Osteoblast (primary cell): ENCODE results near the gene INSIG1. TPM values are rescaled to one million over a fixed set of nuclear protein-coding genes. Genes with fewer than 3 reads are reported as not detected.

ENCODE experiments used
- DNase-seq: peaks from one replicate; pipeline ENCODE4 v3.0.0; 2011; ENCODE audit warnings: low spot score, mixed read lengths; ENCODE audit not compliant: insufficient read length; ENCODE audit errors: missing footprints
- H2AFZ ChIP-seq: 2 replicates; pipeline ENCODE4 v1.6.0; 2011; ENCODE audit warnings: mild to moderate bottlenecking, low read length
- H3K27ac ChIP-seq: 2 replicates; pipeline ENCODE4 v1.5.1; 2011; ENCODE audit warnings: mild to moderate bottlenecking, low read depth, low read length, moderate library complexity
- H3K27me3 ChIP-seq: 2 replicates; pipeline ENCODE4 v1.6.0; 2012; ENCODE audit warnings: mild to moderate bottlenecking, control low read depth, inconsistent platforms, low read length, moderate library complexity; ENCODE audit not compliant: insufficient read depth
- H3K36me3 ChIP-seq: 2 replicates; pipeline ENCODE4 v1.5.1; 2011; ENCODE audit warnings: mild to moderate bottlenecking, low read length, control low read depth, moderate library complexity; ENCODE audit not compliant: insufficient read depth
- H3K4me1 ChIP-seq: 2 replicates; pipeline ENCODE4 v1.5.1; 2011; ENCODE audit warnings: mild to moderate bottlenecking, low read length, control low read depth, moderate library complexity; ENCODE audit not compliant: insufficient read depth
- H3K4me2 ChIP-seq: 2 replicates; pipeline ENCODE4 v1.6.0; 2011; ENCODE audit warnings: mild to moderate bottlenecking, low read length; ENCODE audit not compliant: insufficient read depth
- H3K4me3 ChIP-seq: fragments of 200-600 bp; sonication (generic); 3 replicates; pipeline ENCODE4 v1.5.1; 2012; ENCODE audit warnings: mild to moderate bottlenecking, low read length, inconsistent platforms; ENCODE audit not compliant: insufficient read depth
- H3K79me2 ChIP-seq: 2 replicates; pipeline ENCODE4 v1.6.0; 2012; ENCODE audit warnings: mild to moderate bottlenecking, low read length, control low read depth, inconsistent platforms; ENCODE audit not compliant: insufficient read depth
- H3K9me3 ChIP-seq: 2 replicates; pipeline ENCODE4 v1.5.1; 2011; ENCODE audit warnings: low read depth, low read length, control low read depth
- H4K20me1 ChIP-seq: 2 replicates; pipeline ENCODE4 v1.6.0; 2012; ENCODE audit warnings: mild to moderate bottlenecking, low read length, control low read depth; ENCODE audit not compliant: insufficient read depth
- CTCF ChIP-seq: IDR thresholded peaks from 2 replicates; pipeline ENCODE4 v1.5.1; 2011; ENCODE audit warnings: mild to moderate bottlenecking, low read depth, low read length, moderate library complexity; ENCODE audit errors: extremely low read depth
- total RNA-seq: library from RNA; depleted of rRNA; stranded (reverse); fragments of >200 nt; gene quantifications from 2 replicates; pipeline ENCODE4 v1.2.3, GENCODE V29; 2012

INSIG1 gene
- total RNA-seq, 1 donor, result 835 TPM

DNA sequence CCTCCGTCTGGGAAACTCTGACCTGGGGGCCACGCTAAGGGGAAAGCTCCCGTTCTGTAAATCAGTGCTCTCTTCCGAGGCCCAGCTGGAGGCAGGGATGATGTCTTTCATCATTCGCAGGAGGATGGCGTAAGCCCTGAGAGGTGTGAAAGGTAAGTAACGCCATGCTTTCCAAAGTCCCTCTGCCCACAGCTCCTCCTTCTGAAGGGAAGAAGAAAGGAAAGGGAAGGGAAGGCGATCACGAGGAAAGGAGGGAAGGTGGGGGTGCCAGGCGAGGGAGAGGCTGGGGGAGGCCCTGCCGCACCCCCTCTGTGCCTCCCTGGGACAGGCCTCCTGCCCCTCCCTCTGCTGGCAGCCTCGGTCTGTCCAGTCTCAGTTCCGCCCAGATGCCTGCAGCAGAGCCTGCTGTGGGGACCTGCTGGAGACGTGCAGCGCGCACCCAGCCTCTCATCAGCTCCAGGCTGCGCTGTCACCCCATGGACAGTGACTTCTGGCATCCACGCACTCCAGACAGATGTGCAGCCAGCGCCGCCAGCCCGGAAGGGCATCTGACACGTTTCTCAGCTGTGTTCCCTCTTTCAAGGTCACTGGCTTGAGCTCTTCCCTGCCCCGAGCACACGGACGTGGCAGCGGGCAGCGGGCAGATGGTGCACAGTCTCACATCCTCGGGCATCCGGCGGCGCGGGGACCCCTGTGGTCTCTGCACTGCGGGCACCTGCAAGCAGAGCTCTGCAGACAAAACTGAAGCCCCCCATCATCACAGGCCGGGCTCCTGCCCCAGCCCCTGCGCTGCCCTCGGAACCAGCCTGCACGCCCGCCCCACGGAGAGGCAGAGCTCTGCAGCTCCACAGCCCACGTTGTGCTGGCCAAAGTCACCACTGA, 60.6 kb downstream of the INSIG1 start:
- H3K27me3 ChIP-seq, result peaks cover 21% of the 10 kb centered on the region
- DNase-seq, result peak; percentile 79

DNA sequence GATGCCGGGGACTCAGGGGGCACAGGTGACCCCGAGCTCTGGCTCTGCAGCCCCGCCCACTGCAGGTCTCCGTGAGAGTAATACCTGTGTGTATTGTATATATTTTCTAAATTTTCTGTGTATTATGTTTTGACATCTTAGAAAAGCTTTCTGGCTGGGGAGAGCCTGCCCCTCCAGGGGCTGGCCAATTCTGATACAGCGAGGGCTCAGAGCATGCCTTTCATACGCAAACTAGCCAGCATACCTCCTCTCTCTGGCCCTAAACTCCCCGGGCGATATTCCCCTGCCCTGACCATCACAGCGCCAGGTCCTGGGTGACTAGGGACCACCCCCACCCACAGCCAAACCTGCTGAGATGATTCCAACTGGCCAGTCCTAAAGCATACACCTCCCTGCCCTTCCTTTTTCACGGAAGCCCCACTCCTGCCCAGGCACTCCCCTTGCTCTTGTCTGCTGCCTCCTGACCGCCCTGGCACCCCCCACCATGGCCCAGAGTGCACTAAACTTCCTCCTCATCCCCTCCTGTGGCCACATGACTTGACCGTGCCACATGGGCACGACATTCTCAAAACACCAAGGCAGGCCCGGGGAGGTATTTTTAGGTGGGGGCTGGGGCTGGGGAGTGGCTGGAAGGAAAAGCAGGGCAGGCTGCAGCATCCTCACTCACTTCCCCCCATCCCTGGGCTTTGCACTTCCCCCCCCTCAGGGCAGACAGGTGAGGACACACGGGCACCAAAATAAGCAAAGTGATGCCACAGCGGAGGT, 61.5 kb downstream of the INSIG1 start:
- Histone ChIP-seq H3K9me3 (no peaks in the 10 kb centered on the region), H4K20me1 (no peaks in the 10 kb centered on the region), H3K27me3 (peaks cover 24% of the 10 kb centered on the region), H3K36me3 (no peaks in the 10 kb centered on the region), H3K27ac (no peak overlapping the region), H3K79me2 (no peaks in the 10 kb centered on the region), H3K4me2 (no peak overlapping the region), H2AFZ (no peak overlapping the region), H3K4me3 (no peak overlapping the region), H3K4me1 (peaks cover 4% of the 10 kb centered on the region)
- peak; percentile 73 for DNase-seq
- TF ChIP-seq CTCF, result no peak

More for the DNA sequence above, 60.6 kb downstream of the INSIG1 start:
- peaks cover 4% of the 10 kb centered on the region for H3K4me1 ChIP-seq
- H3K36me3 ChIP-seq, result no peaks in the 10 kb centered on the region
- no peak overlapping the region for H3K4me3 ChIP-seq
- H3K9me3 ChIP-seq, result no peaks in the 10 kb centered on the region
- no peaks in the 10 kb centered on the region for H3K79me2 ChIP-seq
- H3K27ac ChIP-seq, result no peak overlapping the region
- no peaks in the 10 kb centered on the region for H4K20me1 ChIP-seq
- H3K4me2 ChIP-seq, result no peak overlapping the region
- H2AFZ ChIP-seq, result no peak overlapping the region
- TF ChIP-seq CTCF, result no peak

Other genes with a start within 250 kb of the INSIG1 start
- gene HTR5A, start 227.6 kb upstream of the INSIG1 start, total RNA-seq, result not detected in 2 replicates
- gene EN2, start 160.3 kb downstream of the INSIG1 start, total RNA-seq, result under 0.01 TPM in 1 of 2 replicates, not detected in the other
- gene CNPY1, start 248.7 kb downstream of the INSIG1 start, total RNA-seq, result not detected in 2 replicates